Right atrium auricular region (tissue), 2 donors: Measurements from ENCODE around the gene GMDS. TPM values are rescaled to one million over a fixed set of nuclear protein-coding genes. Genes with fewer than 3 reads are reported as not detected.

ENCODE experiments used
- DNase-seq: peaks from one replicate; pipeline ENCODE4 v3.0.0-alpha.2; 2019; ENCODE audit warnings: low spot score
- H3K27ac ChIP-seq, 2 donors: fragments of 200-600 bp; sonication (generic); 1 replicate in 1 of 2; 2 replicates in 1 of 2; pipeline ENCODE4 v1.5.1; 2016 to 2019
- H3K27me3 ChIP-seq, 2 donors: fragments of 200-600 bp; sonication (generic); one replicate each; pipeline versions ENCODE4 v1.5.1 to v1.6.0; 2017 to 2019
- H3K36me3 ChIP-seq: fragments of 200-600 bp; sonication (generic); one replicate; pipeline ENCODE4 v1.5.1; 2016
- H3K4me1 ChIP-seq, 2 donors: fragments of 200-600 bp; sonication (generic); one replicate each; pipeline versions ENCODE4 v1.5.1 to v1.6.0; 2017 to 2019
- H3K4me3 ChIP-seq, 2 donors: fragments of 200-600 bp; sonication (generic); 1 replicate in 1 of 2; 2 replicates in 1 of 2; pipeline ENCODE4 v1.5.1; 2017 to 2019; ENCODE audit warnings: mild to moderate bottlenecking in 1 of 2, moderate library complexity in 1 of 2
- H3K9me3 ChIP-seq, 2 donors: fragments of 200-600 bp; sonication (generic); one replicate each; pipeline ENCODE4 v1.5.1; 2019
- CTCF ChIP-seq, 2 donors: fragments of 200-600 bp; sonication (generic); IDR thresholded peaks; one replicate each; pipeline ENCODE4 v1.5.1; 2019; ENCODE audit warnings: antibody characterized with exemption in 2 of 2
- total RNA-seq, 2 donors: library from RNA; depleted of rRNA; stranded (reverse); fragments of >200 nt; gene quantifications; one replicate each; pipeline ENCODE4 v1.1.0, GENCODE V29; 2016

GMDS gene
- total RNA-seq, 2 donors from 2014 or later: 11.1 to 11.8 TPM

- TF ChIP-seq CTCF (IDR thresholded peaks at IDR 0.05): no peak
- no peaks in the 10 kb centered on the region for H3K27me3 ChIP-seq
- no peak for DNase-seq
- H3K4me3 ChIP-seq: no peak overlapping the region
- peaks cover 0 to 11% of the 10 kb centered on the region in 2 donors for H3K4me1 ChIP-seq
- H3K27ac ChIP-seq: no peak overlapping the region
- no peaks in the 10 kb centered on the region for H3K36me3 ChIP-seq
- H3K9me3 ChIP-seq: no peaks in the 10 kb centered on the region
Observed at GRCh38 chr6:1633366-1634021, 611.9 kb downstream of the GMDS start.

- Histone ChIP-seq H3K36me3 (no peaks in the 10 kb centered on the region), H3K9me3 (no peaks in the 10 kb centered on the region), H3K27me3 (no peaks in the 10 kb centered on the region), H3K4me1 (peaks cover 0 to 11% of the 10 kb centered on the region in 2 donors), H3K4me3 (no peak overlapping the region), H3K27ac (no peak overlapping the region)
- TF ChIP-seq CTCF (IDR thresholded peaks at IDR 0.05): no peak
- DNase-seq: no peak
Observed at GRCh38 chr6:1631251-1631650, 614.2 kb downstream of the GMDS start.

GRCh38 chr6:1630771-1631217, 614.6 kb downstream of the GMDS start:
- no peak for TF ChIP-seq CTCF (IDR thresholded peaks at IDR 0.05)
- H3K27me3 ChIP-seq: no peaks in the 10 kb centered on the region
- DNase-seq: no peak
- H3K9me3 ChIP-seq: no peaks in the 10 kb centered on the region
- peaks cover 0 to 14% of the 10 kb centered on the region in 2 donors for H3K4me1 ChIP-seq
- no peak overlapping the region for H3K27ac ChIP-seq
- no peaks in the 10 kb centered on the region for H3K36me3 ChIP-seq
- H3K4me3 ChIP-seq: no peak overlapping the region

- Histone ChIP-seq H3K36me3 (no peaks in the 10 kb centered on the region), H3K4me3 (no peak overlapping the region), H3K27me3 (no peaks in the 10 kb centered on the region), H3K27ac (no peak overlapping the region), H3K4me1 (peaks cover 0 to 16% of the 10 kb centered on the region in 2 donors), H3K9me3 (no peaks in the 10 kb centered on the region)
- no peak for TF ChIP-seq CTCF (IDR thresholded peaks at IDR 0.05)
- DNase-seq: no peak
Observed at GRCh38 chr6:1630212-1630770, 615.1 kb downstream of the GMDS start.

GRCh38 chr6:1629316-1629715, 616.1 kb downstream of the GMDS start:
- peaks cover 0 to 3% of the 10 kb centered on the region in 2 donors for H3K27me3 ChIP-seq
- peaks cover 0 to 19% of the 10 kb centered on the region in 2 donors for H3K4me1 ChIP-seq
- no peak overlapping the region for H3K27ac ChIP-seq
- no peaks in the 10 kb centered on the region for H3K9me3 ChIP-seq
- no peak overlapping the region for H3K4me3 ChIP-seq
- TF ChIP-seq CTCF (IDR thresholded peaks at IDR 0.05): no peak
- DNase-seq: no peak
- H3K36me3 ChIP-seq: no peaks in the 10 kb centered on the region
